C1 segment of cervical spinal cord (tissue), 14 donors: ENCODE data around the gene CDC42EP4.

ENCODE experiments used
- DNase-seq, 14 donors: peaks; one replicate each; lab custom pipeline; 2025; lab: John Stamatoyannopoulos, UW

CDC42EP4 gene

DNA sequence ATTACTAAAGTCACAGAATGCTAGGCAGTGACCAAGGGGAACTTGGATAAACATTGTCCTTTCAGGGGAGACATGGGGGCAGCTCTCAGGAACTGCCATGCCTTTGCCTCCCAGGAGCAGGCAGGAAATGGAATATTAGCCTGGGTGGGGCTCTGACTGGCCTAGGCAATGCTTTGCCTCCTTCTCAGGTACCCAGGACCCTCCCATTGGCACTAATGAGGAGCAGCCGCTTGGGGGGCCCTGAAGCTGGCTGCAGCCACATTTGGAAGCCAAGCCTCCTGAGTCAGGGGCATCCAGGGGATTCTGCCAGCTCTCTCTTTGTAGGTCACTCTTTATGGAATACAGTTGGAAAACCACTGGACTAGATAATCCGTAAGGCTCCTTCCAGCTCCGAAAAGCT is 55.6 kb downstream of the CDC42EP4 start:
- DNase-seq, result no peak

DNA sequence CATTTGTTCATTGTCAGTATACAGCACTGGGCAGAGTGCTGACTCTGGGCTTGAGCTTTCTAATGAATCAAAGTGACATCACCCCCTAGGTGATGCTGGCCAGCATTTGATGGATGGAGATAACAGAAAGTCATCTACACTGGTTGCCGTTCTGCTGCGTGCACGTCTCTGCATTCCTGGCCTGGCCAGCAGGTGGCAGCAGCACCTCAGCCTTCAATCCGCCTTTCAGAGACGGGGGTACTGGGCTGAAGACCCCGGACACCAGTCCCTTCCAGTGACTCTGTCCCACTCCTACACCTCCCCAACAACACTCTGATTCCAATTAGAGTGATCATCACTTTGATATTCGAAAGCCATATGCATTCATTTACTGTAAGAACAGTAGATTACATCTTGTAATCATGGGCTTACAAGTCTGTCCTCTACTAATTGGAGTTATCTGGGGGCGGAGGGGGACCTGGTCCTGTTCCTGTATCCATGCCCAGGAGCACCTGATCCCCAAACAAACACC is 56.1 kb downstream of the CDC42EP4 start:
- peak in 9 of 14 donors; percentile 20 to 67 (median 35) for DNase-seq

DNA sequence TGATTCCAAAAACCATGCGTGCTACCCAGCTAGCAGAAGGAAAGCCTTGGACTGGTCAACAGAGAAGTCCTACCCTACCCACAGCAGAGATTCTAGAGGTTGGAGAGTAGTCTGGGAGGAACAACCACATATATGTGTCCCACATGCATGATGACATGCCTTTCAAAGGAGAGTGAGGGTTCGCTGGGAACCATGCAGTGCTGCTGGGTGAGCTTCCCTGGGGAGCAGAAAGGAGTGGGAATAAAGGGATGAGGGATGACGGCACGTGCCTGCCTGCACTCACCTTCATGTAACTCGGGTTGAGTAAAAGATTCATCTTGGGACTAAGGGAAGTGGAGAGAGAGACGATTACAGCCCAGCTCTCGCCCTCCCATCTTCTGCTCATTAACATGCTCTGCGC is 59.9 kb downstream of the CDC42EP4 start:
- DNase-seq, result no peak

DNA sequence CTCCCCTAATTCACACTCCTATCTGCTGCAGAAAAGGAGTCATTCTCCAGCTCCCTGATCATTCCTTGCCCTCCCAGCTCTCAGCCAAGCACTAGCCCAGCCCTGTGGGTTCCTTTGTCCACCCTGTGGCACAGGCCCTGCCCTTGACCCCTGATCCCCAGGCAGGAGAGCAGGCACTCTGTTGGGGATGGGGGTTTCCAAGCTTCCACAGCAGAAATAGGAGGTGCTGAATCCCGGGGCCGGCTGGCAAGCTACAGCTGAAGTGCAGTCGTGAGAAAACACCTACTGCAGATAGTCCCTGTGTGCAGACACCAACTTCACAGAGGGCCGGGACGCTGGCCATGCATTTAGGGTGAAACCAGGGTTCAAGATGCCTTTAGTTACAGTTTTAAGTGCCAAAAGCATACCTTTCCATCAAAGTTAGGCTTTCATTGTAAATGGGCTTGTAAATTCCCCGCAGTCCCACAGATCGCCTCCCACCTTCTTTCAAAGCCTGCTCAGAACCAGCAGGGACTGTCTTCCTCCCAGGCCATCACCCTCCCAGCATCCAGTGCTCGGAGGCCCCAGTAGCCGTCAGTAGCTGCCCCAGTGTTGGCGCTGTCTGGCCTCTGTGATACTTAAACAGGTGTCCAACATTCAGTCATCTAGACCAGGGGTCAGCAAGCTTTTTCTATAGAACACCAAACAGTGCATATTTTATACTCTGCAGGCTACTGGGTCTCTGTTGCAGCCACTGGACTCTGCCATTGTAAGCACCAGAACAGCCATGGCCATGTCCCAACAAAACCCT is 60.8 kb downstream of the CDC42EP4 start:
- DNase-seq, result no peak

DNA sequence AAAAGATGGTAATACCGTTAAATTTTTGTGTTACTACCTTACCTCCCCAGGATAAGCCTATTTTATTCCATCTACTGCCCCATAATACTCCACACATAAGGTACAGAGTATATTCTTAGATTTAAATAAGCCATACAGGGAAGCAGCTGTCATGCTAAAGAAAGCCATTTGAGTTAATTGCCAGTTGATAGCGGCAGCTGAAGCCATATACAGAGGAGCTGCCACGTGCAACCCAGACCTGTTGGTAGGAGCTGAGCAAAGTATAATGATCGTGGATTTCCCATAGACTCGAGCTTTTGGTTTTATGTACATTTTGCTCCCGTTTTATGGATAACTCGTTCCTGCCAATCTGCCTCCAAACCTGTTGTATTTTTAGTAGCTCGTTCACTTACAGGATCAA is 62.1 kb downstream of the CDC42EP4 start:
- DNase-seq, result no peak

DNA sequence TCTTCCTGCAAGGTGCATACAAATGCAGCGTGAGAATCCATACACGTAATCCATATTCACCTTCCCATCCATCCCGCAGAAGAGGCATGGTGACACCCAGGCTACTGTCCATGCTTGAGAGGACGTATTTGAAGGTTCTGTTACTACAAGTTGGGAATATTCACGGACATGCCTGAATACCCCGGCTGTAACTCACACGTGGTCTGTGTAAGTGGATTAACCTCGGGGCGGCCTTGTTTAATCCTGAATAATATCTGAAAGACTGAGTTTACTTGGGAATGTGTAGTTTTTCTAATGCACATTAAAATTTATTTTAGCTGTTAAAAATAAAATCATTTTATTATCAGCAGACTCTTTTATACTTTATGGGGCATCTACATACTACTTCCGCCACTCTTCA is 63.3 kb downstream of the CDC42EP4 start:
- DNase-seq, result no peak

DNA sequence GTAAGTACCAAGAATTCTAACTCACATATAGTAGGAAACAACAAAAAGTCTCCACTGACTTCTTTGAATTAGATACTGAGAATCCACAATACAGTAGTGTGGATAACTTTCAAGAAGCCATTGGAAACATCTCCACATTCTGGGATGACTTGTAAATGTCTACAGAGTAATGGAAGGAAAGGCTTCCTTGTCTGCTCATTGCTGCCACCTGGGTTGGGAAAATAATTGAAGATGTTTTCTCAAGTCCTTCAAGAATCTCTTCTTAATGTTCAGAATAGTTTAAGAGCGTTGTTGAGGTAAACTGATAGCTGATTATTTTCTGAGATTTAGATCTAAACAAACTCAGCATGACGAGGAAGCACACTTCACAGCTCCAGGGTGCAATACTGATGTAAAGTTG is 64.1 kb downstream of the CDC42EP4 start:
- no peak for DNase-seq

DNA sequence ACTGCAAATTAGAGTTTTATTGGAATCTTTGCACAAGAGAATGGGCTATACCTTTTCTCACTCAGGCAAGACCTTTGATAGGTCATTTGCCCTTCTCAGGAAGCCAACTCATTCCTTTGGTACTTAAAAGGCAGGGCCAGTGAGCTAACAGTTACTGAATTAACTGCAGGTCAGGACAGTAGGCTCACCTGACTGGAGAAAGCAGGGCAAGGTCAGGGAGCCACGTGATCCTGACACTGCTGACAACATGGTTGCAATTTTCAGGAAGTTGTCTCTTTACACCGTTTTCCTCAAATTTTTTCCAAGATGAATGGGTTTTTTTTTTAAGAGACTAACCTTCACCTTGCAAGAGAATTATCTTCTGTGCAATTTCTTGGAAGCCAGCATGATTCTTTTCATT is 71.2 kb downstream of the CDC42EP4 start:
- no peak for DNase-seq

DNA sequence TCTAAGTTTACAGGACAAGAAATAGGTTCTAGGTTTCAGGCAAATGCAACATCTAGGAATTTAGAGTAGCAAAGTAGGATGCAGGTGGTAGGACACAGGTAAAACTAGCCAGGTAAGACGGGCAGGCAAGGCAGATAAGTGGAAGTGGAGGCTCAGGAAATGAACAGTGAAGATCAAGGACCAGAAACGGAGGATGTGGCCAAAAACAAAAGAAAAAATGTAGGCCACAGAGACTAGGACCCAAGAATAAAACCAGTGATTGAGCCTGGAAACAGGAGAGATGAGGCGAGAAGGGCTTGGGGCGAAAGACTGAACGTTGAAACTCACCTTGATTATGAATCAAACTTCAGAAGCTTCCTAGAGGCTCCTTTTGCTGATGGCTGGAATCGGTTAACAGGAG is 74.1 kb downstream of the CDC42EP4 start:
- no peak for DNase-seq

DNA sequence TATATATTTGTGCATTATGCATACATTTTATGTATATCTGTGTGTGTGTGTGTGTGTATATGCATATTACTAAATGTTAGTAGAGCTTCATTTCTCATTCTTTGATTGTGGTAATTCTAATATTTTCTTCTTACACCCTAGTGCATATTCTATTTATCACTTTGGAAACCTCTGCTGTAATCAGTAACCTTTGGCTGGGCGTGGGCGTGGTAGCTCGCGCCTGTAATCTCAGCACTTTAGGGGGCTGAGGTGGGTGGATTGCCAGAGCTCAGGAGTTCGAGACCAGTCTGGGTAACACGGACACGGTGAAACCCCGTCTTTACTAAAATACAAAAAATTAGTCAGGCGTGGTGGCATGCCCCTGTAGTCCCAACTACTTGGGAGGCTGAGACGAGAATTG is 77.1 kb downstream of the CDC42EP4 start:
- no peak for DNase-seq
